ENCODE data around the gene GLTP.

DNA sequence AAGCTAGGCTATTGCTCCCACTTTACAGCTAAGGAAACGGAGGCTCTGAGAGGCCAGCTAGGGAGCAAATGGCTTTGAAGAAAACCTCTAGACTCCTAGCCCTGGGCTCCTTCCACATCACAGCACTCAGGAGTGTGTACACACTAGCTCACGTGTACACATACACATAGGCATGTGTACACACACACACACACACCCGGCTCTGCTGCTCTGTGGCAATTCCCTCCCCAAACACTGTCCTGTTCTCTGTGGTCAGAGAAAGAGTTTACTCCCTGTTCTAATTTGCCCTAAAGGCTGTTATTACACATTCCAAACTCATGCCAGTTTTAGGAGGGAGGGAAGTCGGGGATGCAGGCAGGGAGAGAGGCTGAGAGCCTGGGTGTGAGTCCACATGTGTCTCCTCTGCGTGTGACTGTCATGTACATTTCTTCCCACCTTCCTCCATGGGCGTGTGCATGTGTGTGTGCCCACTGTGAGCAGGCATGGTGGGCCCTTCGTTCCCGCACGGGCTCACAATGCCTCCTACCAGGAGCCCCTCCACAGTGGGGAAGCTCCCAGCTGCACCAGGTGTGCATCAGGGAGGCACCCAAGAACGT, 61.3 kb downstream of the GLTP start:
- TF ChIP-seq POLR2A (IDR thresholded peaks at IDR 0.05) = no peak
- TF ChIP-seq, protein P1, sequence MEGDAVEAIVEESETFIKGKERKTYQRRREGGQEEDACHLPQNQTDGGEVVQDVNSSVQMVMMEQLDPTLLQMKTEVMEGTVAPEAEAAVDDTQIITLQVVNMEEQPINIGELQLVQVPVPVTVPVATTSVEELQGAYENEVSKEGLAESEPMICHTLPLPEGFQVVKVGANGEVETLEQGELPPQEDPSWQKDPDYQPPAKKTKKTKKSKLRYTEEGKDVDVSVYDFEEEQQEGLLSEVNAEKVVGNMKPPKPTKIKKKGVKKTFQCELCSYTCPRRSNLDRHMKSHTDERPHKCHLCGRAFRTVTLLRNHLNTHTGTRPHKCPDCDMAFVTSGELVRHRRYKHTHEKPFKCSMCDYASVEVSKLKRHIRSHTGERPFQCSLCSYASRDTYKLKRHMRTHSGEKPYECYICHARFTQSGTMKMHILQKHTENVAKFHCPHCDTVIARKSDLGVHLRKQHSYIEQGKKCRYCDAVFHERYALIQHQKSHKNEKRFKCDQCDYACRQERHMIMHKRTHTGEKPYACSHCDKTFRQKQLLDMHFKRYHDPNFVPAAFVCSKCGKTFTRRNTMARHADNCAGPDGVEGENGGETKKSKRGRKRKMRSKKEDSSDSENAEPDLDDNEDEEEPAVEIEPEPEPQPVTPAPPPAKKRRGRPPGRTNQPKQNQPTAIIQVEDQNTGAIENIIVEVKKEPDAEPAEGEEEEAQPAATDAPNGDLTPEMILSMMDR (IDR thresholded peaks at IDR 0.05 in 4 of 5, conservative IDR thresholded peaks at IDR 0.05 in 1 of 5) = no peak
